Measurements from ENCODE around the gene ADCY3.
"Not testable (repeated sequence)": the region's sequence is repeated elsewhere in the genome, so short reads cannot be mapped to it uniquely, and the experiment has no call there.

Gene ADCY3

GRCh38 chr2:24852431-24853020 is 67.5 kb downstream of the ADCY3 start:
- in situ Hi-C loops (cut with MboI; ENCODE audit: low sequenced_read_pairs), result no loop called here

DNA sequence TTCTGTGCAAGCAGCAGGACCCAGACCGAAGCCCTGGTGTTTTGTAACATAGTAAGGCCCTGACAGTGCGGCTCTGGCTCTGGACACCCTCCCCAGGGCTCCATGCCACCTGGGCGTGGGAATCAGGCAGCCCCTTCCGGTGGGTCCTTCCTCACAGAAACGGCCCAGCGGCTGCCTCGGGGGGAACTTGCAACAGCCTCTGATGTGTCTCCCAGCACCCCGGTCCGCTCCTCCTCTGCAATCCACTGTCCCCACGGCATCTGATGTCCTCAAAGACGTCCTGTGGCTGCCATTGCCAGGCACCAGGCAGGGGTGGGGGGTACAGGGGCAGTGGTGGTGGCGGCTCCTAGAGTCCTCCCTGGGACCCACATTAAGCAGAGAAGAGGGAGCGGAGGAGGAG is 68.0 kb downstream of the ADCY3 start:
- in situ Hi-C loops (cut with MboI; ENCODE audit: low sequenced_read_pairs), result no loop called here

GRCh38 chr2:24850944-24851343 is 69.1 kb downstream of the ADCY3 start:
- in situ Hi-C loops (cut with MboI; ENCODE audit: low sequenced_read_pairs), result no loop called here

DNA sequence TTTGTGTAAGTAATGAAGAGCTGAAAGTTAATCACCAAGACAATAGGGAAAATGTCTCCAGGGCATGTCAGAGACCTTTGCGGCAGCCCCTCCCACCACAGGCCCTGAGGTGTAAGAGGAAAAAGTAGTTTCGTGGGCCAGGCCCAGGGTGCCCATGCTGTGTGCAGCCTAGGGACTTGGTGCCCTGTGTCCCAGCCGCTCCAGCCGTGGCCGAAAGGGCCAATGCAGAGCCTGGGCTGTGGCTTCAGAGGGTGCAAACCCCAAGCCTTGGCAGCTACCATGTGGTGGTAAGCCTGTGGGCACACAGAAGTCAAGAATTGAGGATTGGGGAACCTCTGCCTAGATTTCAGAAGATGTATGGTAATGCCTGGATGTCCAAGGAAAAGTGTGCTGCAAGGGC is 74.3 kb downstream of the ADCY3 start:
- in situ Hi-C loops (cut with MboI; ENCODE audit: low sequenced_read_pairs), result no loop called here

- in situ Hi-C loops (cut with MboI; ENCODE audit: low sequenced_read_pairs), result no loop called here
Measured at GRCh38 chr2:24844023-24844685, 75.9 kb downstream of the ADCY3 start.

DNA sequence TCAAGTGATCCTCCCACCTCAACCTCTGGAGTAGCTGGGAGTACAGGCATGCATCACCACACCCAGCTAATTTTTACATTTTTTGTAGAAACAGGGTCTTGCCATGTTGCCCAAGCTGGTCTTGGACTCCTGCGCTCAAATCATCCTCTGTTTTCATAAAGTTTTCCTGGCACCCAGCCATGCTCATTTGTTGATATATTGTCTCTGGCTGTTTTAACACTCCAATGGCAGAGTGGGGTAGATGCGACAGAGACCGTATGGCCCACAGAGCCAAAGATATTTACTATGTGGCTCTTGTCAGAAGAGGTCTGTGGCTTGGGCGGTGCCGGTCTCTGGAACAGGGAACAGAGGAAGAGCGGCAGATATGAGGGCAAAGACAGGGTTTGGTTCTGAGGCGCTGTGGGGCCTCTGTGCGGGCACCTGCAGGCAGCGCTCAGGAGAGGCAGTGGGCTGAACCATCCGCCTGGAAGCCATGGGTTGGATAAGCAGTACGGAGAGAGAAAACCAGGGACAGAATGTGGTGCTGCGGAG is 76.6 kb downstream of the ADCY3 start:
- in situ Hi-C loops (cut with MboI; ENCODE audit: low sequenced_read_pairs), result no loop called here

DNA sequence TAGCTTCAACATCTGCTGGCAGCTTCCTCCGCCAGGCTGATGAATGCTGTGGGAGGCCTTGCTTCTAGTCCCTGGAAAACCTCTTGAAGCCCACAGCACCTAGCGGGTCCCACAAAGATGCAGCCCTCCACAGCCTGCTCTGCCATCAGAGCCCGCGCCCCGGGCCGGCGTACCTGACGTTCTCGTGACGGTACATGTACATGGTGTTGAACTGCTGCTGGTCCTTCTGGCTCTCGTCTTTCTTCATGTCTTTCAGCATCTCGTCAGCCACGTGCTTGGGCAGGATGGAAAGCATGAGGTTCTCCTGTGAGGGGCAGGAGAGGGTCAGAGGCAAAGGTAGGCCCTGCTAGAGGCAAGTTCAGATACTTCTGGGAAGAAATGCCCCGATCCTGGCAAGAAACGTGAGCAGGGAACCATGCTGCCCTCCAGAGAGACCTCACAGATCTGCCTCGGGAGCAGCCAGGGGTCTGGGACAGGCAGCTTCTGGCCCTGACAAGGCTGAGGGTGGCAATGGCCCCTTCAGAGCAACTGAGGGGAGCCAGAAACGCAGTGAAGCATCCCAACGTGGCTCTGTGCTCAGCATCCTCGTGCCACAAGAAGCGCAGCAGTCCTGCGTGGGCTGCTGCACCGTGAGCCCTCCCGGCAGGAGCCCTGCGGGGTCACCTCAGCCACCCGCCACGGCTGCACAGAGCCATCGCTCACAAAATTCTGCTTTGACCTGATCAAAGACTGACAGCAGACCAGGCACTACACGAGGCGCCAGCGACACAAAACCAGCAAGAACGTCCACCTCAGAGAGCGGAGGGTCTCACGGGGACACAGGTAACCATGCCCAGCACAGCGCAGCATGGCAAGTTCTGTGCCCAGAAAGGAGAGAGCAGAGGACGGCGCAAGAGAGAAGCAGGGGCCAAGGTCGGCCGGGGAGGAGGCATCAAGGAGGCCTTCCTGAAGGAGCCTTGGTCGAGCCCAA is 77.7 kb downstream of the ADCY3 start:
- in situ Hi-C loops (cut with MboI; ENCODE audit: low sequenced_read_pairs), result no loop called here

GRCh38 chr2:24840962-24841945 is 78.8 kb downstream of the ADCY3 start:
- in situ Hi-C loops (cut with MboI; ENCODE audit: low sequenced_read_pairs), result no loop called here

GRCh38 chr2:24840164-24840869 is 79.7 kb downstream of the ADCY3 start:
- in situ Hi-C loops (cut with MboI; ENCODE audit: low sequenced_read_pairs), result no loop called here

GRCh38 chr2:24839729-24840128 is 80.3 kb downstream of the ADCY3 start:
- in situ Hi-C loops (cut with MboI; ENCODE audit: low sequenced_read_pairs), result no loop called here

- in situ Hi-C loops (cut with MboI; ENCODE audit: low sequenced_read_pairs), result no loop called here
Measured at GRCh38 chr2:24838541-24838940, 81.5 kb downstream of the ADCY3 start.

DNA sequence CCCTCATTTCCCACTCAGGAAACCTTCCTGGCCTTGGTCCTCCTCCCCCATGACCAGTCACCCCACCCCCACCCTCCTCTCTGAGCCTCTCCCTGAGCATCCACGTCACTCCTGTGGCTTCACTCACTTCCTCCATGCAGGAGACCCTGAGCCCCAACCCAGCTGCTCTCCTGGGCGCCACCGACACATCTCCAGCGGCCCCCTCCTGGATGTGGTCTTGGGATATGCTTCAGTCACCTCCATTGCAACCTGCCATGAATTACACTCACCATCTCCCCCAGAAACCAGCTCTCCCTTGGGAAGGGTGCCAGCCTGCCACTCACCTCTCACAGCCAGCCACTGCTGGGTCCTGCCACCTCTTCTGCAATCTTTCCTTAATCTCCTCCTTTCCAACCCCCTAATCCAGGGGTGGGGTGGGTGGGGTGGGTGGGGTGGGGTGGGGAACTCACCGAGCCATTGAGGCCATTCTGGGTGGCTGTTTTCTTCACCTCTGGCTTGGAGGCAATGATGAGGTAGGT is 82.0 kb downstream of the ADCY3 start:
- in situ Hi-C loops (cut with MboI; ENCODE audit: low sequenced_read_pairs), result no loop called here

DNA sequence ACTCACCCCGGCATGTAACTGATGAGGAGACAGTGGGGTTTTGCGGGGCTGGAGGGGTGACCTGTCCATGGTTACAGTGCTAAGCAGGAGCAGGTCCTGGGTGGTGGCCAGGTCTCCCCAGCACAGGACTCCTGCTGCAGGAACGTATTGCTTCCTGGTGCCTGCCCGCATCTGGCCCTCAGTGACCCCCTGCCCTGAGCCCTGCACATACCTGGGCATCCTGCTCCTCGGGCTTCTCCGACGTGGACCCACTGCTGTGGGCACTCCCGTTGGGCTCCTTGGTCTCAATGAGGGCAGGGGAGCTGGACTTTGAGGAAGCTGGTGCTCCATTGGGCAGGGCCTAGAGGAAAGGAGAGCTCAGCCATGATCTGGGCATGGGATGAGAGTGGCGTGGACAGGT is 83.3 kb downstream of the ADCY3 start:
- in situ Hi-C loops (cut with MboI; ENCODE audit: low sequenced_read_pairs), result no loop called here

- in situ Hi-C loops (cut with MboI; ENCODE audit: low sequenced_read_pairs), result no loop called here
Measured at GRCh38 chr2:24836206-24836605, 83.8 kb downstream of the ADCY3 start.

DNA sequence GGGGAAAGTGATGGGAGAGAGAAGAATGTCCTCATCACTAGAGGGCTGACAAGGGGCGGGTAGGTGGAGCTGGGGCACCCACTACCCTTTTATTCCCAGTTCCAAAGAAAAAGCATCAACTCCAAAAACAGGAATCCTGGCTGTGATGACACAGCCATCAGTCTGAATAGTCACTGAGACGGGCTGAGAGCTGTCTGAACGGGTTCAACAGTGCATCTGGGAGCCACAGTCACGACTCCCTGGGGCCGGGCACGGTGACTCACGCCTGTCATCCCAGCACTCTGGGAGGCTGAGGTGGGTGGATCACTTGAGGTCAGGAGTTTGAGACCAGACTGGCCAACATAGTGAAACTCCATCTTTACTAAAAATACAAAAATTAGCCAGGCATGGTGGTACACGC is 84.6 kb downstream of the ADCY3 start:
- in situ Hi-C loops (cut with MboI; ENCODE audit: low sequenced_read_pairs), result not testable (repeated sequence)

GRCh38 chr2:24834733-24835395 is 85.2 kb downstream of the ADCY3 start:
- in situ Hi-C loops (cut with MboI; ENCODE audit: low sequenced_read_pairs), result no loop called here

GRCh38 chr2:24833821-24834732 is 86.0 kb downstream of the ADCY3 start:
- in situ Hi-C loops (cut with MboI; ENCODE audit: low sequenced_read_pairs), result no loop called here

All from HL-60/S4 (cell line).